Upper lobe of right lung (tissue), 1 donor: ENCODE measurements around the gene LANCL2. TPM values are rescaled to one million over a fixed set of nuclear protein-coding genes. Genes with fewer than 3 reads are reported as not detected.

Experiments
- ATAC-seq: fragments of 200-7000 bp; cut with Tn5 transposase; one replicate; pipeline ENCODE4 v1.9.1; 2020; ENCODE audit warnings: mild to moderate bottlenecking, moderate library complexity
- DNase-seq: peaks from one replicate; pipeline ENCODE4 v3.0.0-alpha.2; 2020
- H3K27ac ChIP-seq: fragments of 200-600 bp; one replicate; pipeline ENCODE4 v1.8.0; 2022
- H3K27me3 ChIP-seq: fragments of 200-600 bp; one replicate; pipeline ENCODE4 v1.8.0; 2022; ENCODE audit warnings: mild to moderate bottlenecking
- H3K36me3 ChIP-seq: fragments of 200-600 bp; one replicate; pipeline ENCODE4 v1.8.0; 2022
- H3K4me1 ChIP-seq: fragments of 200-600 bp; one replicate; pipeline ENCODE4 v1.8.0; 2022
- H3K4me3 ChIP-seq: fragments of 200-600 bp; one replicate; pipeline ENCODE4 v1.8.0; 2022; ENCODE audit warnings: mild to moderate bottlenecking
- H3K9me3 ChIP-seq: fragments of 200-600 bp; one replicate; pipeline ENCODE4 v1.8.0; 2022
- intact Hi-C: fragments of 100-400 bp; cut with DNase I; formaldehyde crosslinking; loops from one replicate; pipeline ENCODE4 v1.11.0; 2022
- total RNA-seq: library from RNA; stranded (reverse); fragmentation: NEBNext Ultra II Directional; extraction: Animal tissue kit (Norgen Biotek cat#: 25700); gene quantifications from one replicate; pipeline ENCODE4 v1.2.1, GENCODE V29; 2021
- TF ChIP-seq, protein P1 (sequence below): fragments of 200-600 bp; IDR thresholded peaks from one replicate; pipeline ENCODE4 v1.8.0; 2022; ENCODE audit warnings: antibody characterized with exemption
- donor health status: DM: no; HTN: yes; CAD: no; lungs with severe emphysema.

LANCL2 gene
- total RNA-seq, 1 donor from 2014 or later = 6.5 TPM

DNA sequence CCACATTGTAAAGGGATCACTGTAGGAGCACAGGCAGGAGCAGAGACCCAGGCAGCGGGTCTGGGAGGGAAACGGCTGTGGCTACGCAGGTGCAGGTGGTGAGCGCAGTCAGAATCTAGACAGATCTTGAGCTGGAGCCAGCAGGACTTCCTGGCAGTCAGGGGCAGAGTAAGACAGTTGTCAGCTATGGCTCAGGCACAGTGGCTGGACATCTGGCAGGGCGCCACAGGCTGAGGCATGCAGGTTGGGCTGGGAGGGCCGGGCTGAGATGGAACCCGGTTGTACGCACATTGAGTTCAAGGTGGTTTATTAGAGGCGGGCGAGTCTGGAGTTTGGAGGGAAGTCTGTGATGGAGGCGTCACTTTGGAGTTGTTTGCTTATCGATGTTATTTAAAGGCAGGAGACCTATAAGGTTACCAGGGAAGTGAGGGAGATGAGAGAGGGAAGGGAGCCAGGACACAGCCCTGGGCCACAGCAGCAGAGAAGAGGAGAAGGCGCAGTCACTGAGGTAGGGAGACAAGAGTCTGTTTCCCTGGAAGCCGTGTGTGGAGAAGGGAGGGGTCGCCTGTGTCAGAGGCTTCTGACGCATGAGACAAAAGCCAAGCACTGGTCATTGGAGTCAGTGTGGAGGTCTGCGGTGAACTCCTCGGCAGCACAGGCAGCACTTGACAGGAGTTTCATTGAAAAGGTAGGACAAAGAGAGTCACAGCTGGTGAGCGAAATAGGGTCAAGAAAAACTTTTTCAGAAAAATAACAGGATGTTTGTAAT lies 73.8 kb downstream of the LANCL2 start:
- DNase-seq (peak; percentile 74), ATAC-seq (peak; percentile 41)
- TF ChIP-seq, protein P1, sequence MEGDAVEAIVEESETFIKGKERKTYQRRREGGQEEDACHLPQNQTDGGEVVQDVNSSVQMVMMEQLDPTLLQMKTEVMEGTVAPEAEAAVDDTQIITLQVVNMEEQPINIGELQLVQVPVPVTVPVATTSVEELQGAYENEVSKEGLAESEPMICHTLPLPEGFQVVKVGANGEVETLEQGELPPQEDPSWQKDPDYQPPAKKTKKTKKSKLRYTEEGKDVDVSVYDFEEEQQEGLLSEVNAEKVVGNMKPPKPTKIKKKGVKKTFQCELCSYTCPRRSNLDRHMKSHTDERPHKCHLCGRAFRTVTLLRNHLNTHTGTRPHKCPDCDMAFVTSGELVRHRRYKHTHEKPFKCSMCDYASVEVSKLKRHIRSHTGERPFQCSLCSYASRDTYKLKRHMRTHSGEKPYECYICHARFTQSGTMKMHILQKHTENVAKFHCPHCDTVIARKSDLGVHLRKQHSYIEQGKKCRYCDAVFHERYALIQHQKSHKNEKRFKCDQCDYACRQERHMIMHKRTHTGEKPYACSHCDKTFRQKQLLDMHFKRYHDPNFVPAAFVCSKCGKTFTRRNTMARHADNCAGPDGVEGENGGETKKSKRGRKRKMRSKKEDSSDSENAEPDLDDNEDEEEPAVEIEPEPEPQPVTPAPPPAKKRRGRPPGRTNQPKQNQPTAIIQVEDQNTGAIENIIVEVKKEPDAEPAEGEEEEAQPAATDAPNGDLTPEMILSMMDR = no peak
- Histone ChIP-seq H3K27ac (no peak overlapping the region), H3K27me3 (no peaks in the 10 kb centered on the region), H3K36me3 (no peaks in the 10 kb centered on the region), H3K4me3 (no peak overlapping the region), H3K4me1 (no peaks in the 10 kb centered on the region), H3K9me3 (no peaks in the 10 kb centered on the region)
- intact Hi-C loops = no loop called here

DNA sequence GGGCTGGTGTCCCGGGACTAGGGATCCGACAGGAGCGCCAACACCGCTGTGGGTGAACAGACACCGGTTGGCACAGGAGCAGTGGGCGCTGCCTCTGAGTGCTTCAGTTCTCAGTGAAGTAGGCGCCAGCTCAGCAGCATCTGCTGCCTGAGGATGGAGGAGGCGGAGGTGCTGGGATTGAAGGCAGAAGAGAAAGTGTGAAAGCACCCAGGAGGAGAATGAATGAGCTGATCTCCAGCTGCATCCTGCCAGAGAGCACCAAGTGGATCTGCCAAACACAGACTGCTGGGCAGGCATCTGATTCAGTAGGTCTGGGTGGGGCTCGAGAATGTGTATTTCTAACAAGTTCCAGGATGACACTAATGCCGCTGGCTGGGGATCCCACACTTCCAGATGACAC lies 74.5 kb downstream of the LANCL2 start:
- intact Hi-C loops = no loop called here
- Histone ChIP-seq H3K27ac (no peak overlapping the region), H3K36me3 (no peaks in the 10 kb centered on the region), H3K27me3 (no peaks in the 10 kb centered on the region), H3K4me1 (no peaks in the 10 kb centered on the region), H3K4me3 (no peak overlapping the region), H3K9me3 (no peaks in the 10 kb centered on the region)
- DNase-seq (peak; percentile 61), ATAC-seq (no peak)
- TF ChIP-seq, protein P1 = no peak

DNA sequence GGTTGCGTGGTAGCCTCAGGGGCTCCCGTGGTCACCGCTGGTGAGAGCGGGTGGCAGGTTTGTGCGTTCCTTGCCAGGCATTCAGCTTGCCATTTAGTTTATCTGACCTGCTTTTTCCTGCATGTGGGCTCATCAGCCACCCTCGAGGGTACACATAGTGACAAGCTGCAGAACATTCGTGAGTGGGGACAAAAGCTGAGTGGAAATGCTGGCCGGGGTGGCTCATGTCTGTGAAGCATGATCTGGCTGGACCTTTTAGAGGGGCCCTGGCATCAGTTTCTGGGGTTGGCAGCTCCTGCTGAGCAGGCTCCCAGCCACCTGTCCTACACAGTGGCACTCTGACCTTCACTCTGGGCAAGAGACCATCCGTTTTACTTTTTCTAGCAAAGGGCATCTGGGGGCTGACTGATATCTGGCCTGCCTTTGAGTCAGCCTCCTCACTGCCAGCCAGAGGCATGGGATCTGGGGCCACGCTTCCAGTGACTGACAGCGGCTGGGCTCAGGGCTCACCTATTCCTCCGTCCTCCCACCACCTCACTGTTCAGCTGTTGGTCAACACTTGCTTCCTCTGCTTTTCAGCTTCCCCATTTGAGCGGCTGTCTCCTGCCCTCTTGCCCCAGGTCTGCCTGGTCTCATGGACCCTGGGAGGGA lies 75.0 kb downstream of the LANCL2 start:
- Histone ChIP-seq H3K4me1 (no peaks in the 10 kb centered on the region), H3K27ac (no peak overlapping the region), H3K36me3 (no peaks in the 10 kb centered on the region), H3K27me3 (no peaks in the 10 kb centered on the region), H3K9me3 (no peaks in the 10 kb centered on the region), H3K4me3 (no peak overlapping the region)
- intact Hi-C loops = no loop called here
- TF ChIP-seq, protein P1 = no peak
- DNase-seq (peak; percentile 52), ATAC-seq (peak; percentile 35)

DNA sequence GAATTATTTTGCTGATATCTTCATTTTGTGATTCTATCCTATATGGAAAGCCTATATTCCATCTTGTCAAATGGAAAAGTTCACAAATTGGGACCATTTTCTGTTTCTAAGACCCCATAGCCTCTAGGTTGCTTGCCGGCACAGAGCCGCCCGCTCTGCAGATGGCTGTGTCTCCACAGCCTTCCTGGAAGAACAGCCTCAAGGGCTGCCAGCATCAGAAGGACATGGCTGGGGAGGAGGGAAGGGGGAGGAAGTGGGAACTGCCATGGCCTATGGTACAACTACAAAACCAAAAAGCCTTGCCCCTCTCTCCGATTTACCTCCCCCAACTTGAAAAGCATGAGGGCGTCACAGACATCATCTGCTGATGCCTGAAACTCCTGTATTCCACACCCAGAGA lies 75.9 kb downstream of the LANCL2 start:
- ATAC-seq (no peak), DNase-seq (no peak)
- intact Hi-C loops = no loop called here
- H3K27ac ChIP-seq = no peak overlapping the region
- TF ChIP-seq, protein P1 = no peak
- no peaks in the 10 kb centered on the region for H3K36me3 ChIP-seq
- H3K4me1 ChIP-seq = no peaks in the 10 kb centered on the region
- no peaks in the 10 kb centered on the region for H3K9me3 ChIP-seq
- H3K4me3 ChIP-seq = no peak overlapping the region
- no peaks in the 10 kb centered on the region for H3K27me3 ChIP-seq

DNA sequence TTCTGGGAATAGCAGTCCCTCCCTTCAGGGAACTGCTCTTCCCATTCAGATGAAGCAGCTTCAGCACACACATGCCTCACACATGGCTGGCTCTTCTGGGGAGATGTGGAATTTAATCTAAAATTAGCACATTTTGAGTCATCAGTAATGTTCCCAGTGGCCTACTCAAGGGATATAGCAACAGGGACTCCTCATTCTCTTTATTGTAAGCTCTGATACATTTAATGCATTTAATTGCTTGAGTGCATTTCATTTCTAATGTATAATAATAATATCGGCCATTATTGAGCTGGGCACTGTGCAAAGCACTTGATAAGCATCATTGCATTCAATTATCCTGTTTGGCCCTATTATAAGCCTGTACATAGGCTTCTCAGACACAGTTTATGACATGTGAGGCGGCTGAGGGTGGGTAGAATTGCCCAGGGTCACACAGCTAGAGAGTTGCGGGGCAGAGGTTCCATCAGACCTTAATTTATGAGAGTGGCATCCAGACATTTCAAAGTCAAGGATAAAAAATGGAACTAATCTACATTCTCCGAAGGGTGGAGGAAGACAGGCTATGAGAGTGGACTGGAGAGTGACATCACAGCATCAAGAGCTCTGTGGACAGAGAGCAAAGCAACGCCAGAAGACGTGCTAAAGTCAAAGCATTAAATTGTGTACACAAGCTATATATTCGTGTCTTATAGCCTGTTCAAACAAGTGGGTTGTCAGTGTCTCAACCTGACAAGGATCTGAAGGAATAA lies 76.8 kb downstream of the LANCL2 start:
- H3K4me1 ChIP-seq = no peaks in the 10 kb centered on the region
- ATAC-seq = no peak
- no peaks in the 10 kb centered on the region for H3K36me3 ChIP-seq
- no peaks in the 10 kb centered on the region for H3K9me3 ChIP-seq
- H3K4me3 ChIP-seq = no peak overlapping the region
- intact Hi-C loops = no loop called here
- H3K27me3 ChIP-seq = no peaks in the 10 kb centered on the region
- TF ChIP-seq, protein P1 = no peak
- no peak for DNase-seq
- no peak overlapping the region for H3K27ac ChIP-seq
